Measurements from ENCODE around the gene IFIT5.

Gene IFIT5

DNA sequence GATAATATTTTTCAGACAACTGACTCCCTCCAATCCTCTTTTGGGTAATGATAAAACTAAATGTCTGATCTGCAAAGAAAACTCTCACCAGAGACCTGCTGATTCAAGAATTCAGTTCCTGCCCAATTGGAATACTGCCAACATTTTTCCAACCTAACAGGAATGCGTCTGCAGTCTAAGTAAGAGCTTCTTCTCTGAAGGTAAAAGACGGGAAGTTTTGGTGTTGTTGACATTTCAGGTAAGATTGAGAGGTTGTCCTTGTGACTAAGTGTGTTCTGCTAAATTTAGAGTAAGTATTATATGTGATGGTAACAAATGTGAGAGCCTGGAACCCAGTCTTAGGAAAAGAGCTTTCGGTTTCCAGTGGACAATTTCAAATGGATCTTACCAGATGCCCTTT lies 17.6 kb downstream of the IFIT5 start:
- Histone ChIP-seq H4K20me1 (ENCODE audit: insufficient read depth, low read length, poor library complexity, severe bottlenecking) (no peaks in the 10 kb centered on the region), H3K9me2 (replicated peaks; ENCODE audit: low read depth, low read length) (no peaks in the 10 kb centered on the region), H3K4me2 (ENCODE audit: low read depth, low read length, poor library complexity, severe bottlenecking) (no peak overlapping the region), H3K36me3 (ENCODE audit: insufficient read depth, low read length) (no peaks in the 10 kb centered on the region), H3K4me1 (ENCODE audit: insufficient read depth, low read length, poor library complexity, severe bottlenecking) (no peaks in the 10 kb centered on the region), H2AFZ (ENCODE audit: low read length) (no peak overlapping the region), H3K79me2 (ENCODE audit: insufficient read depth, low read length) (no peaks in the 10 kb centered on the region), H3K4me3 (ENCODE audit: low read length, poor library complexity, severe bottlenecking) (no peak overlapping the region), H3K27me3 (ENCODE audit: insufficient read depth, low read length, poor library complexity, severe bottlenecking) (no peaks in the 10 kb centered on the region), H3K9ac (ENCODE audit: low read depth, low read length, poor library complexity, severe bottlenecking) (no peak overlapping the region), H3K9me3 (ENCODE audit: insufficient read depth, low read depth, low read length) (no peaks in the 10 kb centered on the region), H3F3A (ENCODE audit: low read depth) (no peaks in the 10 kb centered on the region)
- TF ChIP-seq EZH2phosphoT487 (IDR thresholded peaks at IDR 0.05; ENCODE audit: borderline replicate concordance) = no peak
- TF ChIP-seq, protein P1, sequence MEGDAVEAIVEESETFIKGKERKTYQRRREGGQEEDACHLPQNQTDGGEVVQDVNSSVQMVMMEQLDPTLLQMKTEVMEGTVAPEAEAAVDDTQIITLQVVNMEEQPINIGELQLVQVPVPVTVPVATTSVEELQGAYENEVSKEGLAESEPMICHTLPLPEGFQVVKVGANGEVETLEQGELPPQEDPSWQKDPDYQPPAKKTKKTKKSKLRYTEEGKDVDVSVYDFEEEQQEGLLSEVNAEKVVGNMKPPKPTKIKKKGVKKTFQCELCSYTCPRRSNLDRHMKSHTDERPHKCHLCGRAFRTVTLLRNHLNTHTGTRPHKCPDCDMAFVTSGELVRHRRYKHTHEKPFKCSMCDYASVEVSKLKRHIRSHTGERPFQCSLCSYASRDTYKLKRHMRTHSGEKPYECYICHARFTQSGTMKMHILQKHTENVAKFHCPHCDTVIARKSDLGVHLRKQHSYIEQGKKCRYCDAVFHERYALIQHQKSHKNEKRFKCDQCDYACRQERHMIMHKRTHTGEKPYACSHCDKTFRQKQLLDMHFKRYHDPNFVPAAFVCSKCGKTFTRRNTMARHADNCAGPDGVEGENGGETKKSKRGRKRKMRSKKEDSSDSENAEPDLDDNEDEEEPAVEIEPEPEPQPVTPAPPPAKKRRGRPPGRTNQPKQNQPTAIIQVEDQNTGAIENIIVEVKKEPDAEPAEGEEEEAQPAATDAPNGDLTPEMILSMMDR (conservative IDR thresholded peaks at IDR 0.05; ENCODE audit: low read length) = no peak

DNA sequence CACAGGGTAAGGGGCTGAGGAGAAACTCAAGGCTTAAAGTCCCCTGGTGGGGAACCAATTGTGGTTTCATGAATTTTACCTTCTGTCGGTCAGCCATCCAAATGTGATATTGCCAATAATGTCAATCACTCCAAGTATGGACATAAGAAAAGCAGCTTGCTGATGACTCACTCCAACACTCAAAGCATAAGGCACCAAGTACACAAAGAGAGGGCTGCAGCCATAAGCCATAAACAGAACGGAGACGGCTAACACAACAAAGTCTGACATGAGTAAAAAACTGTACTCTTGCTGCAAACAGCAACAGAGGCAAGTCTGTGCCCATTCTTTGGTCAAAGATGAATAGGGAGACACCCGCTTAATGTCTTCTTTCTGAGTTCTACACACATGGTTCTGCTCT lies 24.2 kb downstream of the IFIT5 start:
- TF ChIP-seq, protein P1 (conservative IDR thresholded peaks at IDR 0.05; ENCODE audit: low read length) = no peak
- TF ChIP-seq EZH2phosphoT487 (IDR thresholded peaks at IDR 0.05; ENCODE audit: borderline replicate concordance) = no peak
- H3K9ac ChIP-seq (ENCODE audit: low read depth, low read length, poor library complexity, severe bottlenecking) = no peak overlapping the region
- no peak overlapping the region for H3K4me2 ChIP-seq (ENCODE audit: low read depth, low read length, poor library complexity, severe bottlenecking)
- H4K20me1 ChIP-seq (ENCODE audit: insufficient read depth, low read length, poor library complexity, severe bottlenecking) = no peaks in the 10 kb centered on the region
- no peaks in the 10 kb centered on the region for H3F3A ChIP-seq (ENCODE audit: low read depth)
- H3K79me2 ChIP-seq (ENCODE audit: insufficient read depth, low read length) = no peaks in the 10 kb centered on the region
- H2AFZ ChIP-seq (ENCODE audit: low read length) = no peak overlapping the region
- H3K9me3 ChIP-seq (ENCODE audit: insufficient read depth, low read depth, low read length) = no peaks in the 10 kb centered on the region
- H3K4me1 ChIP-seq (ENCODE audit: insufficient read depth, low read length, poor library complexity, severe bottlenecking) = no peaks in the 10 kb centered on the region
- no peaks in the 10 kb centered on the region for H3K27me3 ChIP-seq (ENCODE audit: insufficient read depth, low read length, poor library complexity, severe bottlenecking)
- H3K36me3 ChIP-seq (ENCODE audit: insufficient read depth, low read length) = no peaks in the 10 kb centered on the region
- no peaks in the 10 kb centered on the region for H3K9me2 ChIP-seq (replicated peaks; ENCODE audit: low read depth, low read length)
- no peak overlapping the region for H3K4me3 ChIP-seq (ENCODE audit: low read length, poor library complexity, severe bottlenecking)

DNA sequence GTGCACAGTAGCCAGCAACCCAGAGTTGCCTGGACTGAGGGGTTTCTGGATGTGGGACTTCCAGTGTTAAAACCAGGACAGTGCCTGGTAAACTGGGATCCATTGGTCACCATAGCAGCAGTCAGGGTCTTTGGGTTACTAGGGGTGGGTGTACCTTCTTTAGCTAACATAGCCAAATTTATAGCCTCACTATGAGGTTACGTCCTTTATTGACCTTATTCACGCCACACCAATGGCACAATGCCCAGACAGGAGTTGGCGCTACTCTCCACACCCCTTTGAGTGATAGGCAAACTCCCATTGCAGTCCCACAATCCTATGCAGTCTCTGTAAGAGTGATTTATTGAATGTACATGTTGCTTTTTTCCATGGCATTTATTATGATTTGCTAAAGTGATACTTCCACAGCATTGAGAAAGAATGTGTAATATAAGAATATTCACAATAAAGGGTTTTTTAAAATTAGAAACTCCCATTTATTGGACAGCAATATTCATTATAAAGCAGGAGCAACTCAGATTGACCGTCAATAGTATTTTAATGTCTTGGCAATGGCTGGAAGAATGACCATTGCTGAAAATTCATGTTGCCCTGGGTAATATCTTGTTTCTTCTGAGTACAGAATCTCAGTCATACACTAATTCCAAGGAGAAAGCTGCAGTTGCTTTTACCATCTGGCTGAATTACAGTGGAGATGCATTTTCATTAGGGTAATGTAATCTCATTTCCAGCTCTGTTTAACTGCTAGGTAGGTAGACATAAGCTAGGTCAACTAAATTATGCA lies 26.1 kb downstream of the IFIT5 start:
- no peak for TF ChIP-seq EZH2phosphoT487 (IDR thresholded peaks at IDR 0.05; ENCODE audit: borderline replicate concordance)
- TF ChIP-seq, protein P1 (conservative IDR thresholded peaks at IDR 0.05; ENCODE audit: low read length) = no peak
- H2AFZ ChIP-seq (ENCODE audit: low read length) = no peak overlapping the region
- H4K20me1 ChIP-seq (ENCODE audit: insufficient read depth, low read length, poor library complexity, severe bottlenecking) = no peaks in the 10 kb centered on the region
- H3F3A ChIP-seq (ENCODE audit: low read depth) = no peaks in the 10 kb centered on the region
- H3K9ac ChIP-seq (ENCODE audit: low read depth, low read length, poor library complexity, severe bottlenecking) = no peak overlapping the region
- no peaks in the 10 kb centered on the region for H3K36me3 ChIP-seq (ENCODE audit: insufficient read depth, low read length)
- no peaks in the 10 kb centered on the region for H3K9me3 ChIP-seq (ENCODE audit: insufficient read depth, low read depth, low read length)
- no peaks in the 10 kb centered on the region for H3K4me1 ChIP-seq (ENCODE audit: insufficient read depth, low read length, poor library complexity, severe bottlenecking)
- no peak overlapping the region for H3K4me3 ChIP-seq (ENCODE audit: low read length, poor library complexity, severe bottlenecking)
- no peaks in the 10 kb centered on the region for H3K27me3 ChIP-seq (ENCODE audit: insufficient read depth, low read length, poor library complexity, severe bottlenecking)
- H3K9me2 ChIP-seq (replicated peaks; ENCODE audit: low read depth, low read length) = no peaks in the 10 kb centered on the region
- no peak overlapping the region for H3K4me2 ChIP-seq (ENCODE audit: low read depth, low read length, poor library complexity, severe bottlenecking)
- no peaks in the 10 kb centered on the region for H3K79me2 ChIP-seq (ENCODE audit: insufficient read depth, low read length)
